NB4 (cell line): ENCODE data around the gene HOXA5.

Experiments
- POLR2A ChIP-seq: IDR thresholded peaks from 2 replicates; pipeline ENCODE4 v1.6.1; 2011; ENCODE audit warnings: mild to moderate bottlenecking; ENCODE audit not compliant: insufficient read length; ENCODE audit errors: extremely low read depth
- TF ChIP-seq, protein P1 (sequence below): IDR thresholded peaks from one replicate; pipeline ENCODE4 v1.5.1; 2012; ENCODE audit warnings: low read depth, low read length

- TF ChIP-seq, protein P1, sequence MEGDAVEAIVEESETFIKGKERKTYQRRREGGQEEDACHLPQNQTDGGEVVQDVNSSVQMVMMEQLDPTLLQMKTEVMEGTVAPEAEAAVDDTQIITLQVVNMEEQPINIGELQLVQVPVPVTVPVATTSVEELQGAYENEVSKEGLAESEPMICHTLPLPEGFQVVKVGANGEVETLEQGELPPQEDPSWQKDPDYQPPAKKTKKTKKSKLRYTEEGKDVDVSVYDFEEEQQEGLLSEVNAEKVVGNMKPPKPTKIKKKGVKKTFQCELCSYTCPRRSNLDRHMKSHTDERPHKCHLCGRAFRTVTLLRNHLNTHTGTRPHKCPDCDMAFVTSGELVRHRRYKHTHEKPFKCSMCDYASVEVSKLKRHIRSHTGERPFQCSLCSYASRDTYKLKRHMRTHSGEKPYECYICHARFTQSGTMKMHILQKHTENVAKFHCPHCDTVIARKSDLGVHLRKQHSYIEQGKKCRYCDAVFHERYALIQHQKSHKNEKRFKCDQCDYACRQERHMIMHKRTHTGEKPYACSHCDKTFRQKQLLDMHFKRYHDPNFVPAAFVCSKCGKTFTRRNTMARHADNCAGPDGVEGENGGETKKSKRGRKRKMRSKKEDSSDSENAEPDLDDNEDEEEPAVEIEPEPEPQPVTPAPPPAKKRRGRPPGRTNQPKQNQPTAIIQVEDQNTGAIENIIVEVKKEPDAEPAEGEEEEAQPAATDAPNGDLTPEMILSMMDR: no peak
- no peak for TF ChIP-seq POLR2A
These were observed 28.9 kb upstream of the HOXA5 start for GRCh38 chr7:27172315-27172774.
